B cell (primary cell): Measurements from ENCODE around the gene WIPF1. TPM values are rescaled to one million over a fixed set of nuclear protein-coding genes. Genes with fewer than 3 reads are reported as not detected.

Experiments
- ATAC-seq: fragments of 200-7000 bp; cut with Tn5 transposase; one replicate; pipeline ENCODE4 v1.10.0; 2021; ENCODE audit warnings: low read depth, mild to moderate bottlenecking, moderate number of reproducible peaks, moderate library complexity
- CTCF ChIA-PET: fragments of 350-600 bp; sonication (Branson Sonifier 250); formaldehyde crosslinking; loops from one replicate; lab custom pipeline; 2021; ENCODE audit warnings: antibody characterized with exemption, inconsistent platforms; lab: Charles Lee
- POLR2A ChIA-PET: fragments of 350-600 bp; sonication (Branson Sonifier 250); formaldehyde crosslinking; loops from one replicate; lab custom pipeline; 2021; ENCODE audit warnings: antibody characterized with exemption; lab: Charles Lee
- DNase-seq: peaks from one replicate; pipeline ENCODE4 v3.0.0; 2013
- H2AFZ ChIP-seq: 2 replicates; pipeline ENCODE4 v1.6.1; 2012; ENCODE audit warnings: mild to moderate bottlenecking, low read depth, low read length; ENCODE audit not compliant: insufficient read depth, poor library complexity, severe bottlenecking
- H3K27ac ChIP-seq, 2 donors: 1 replicate in 1 of 2; 2 replicates in 1 of 2; pipeline ENCODE4 v1.5.1; 2012 to 2013; ENCODE audit warnings: low read length in 2 of 2, mild to moderate bottlenecking in 2 of 2, moderate library complexity in 1 of 2
- H3K27me3 ChIP-seq, 4 experiments: fragments of 200-600 bp in 1 of 4; sonication (generic) in 1 of 4; replicated peaks in 1 of 4; 1 replicate in 2 of 4; 2 replicates in 2 of 4; pipeline versions ENCODE4 v1.6.1 to v1.7.0; 2013 to 2016; ENCODE audit warnings: low read length in 3 of 4, mild to moderate bottlenecking in 2 of 4, mixed read lengths in 1 of 4, moderate library complexity in 1 of 4; ENCODE audit not compliant: insufficient read depth in 4 of 4, control insufficient read depth in 3 of 4; ENCODE audit errors: control extremely low read depth in 1 of 4
- H3K36me3 ChIP-seq, 2 experiments: replicated peaks in 1 of 2; 1 replicate in 1 of 2; 2 replicates in 1 of 2; pipeline versions ENCODE4 v1.6.1 to v1.7.1; 2013; ENCODE audit warnings: low read length in 1 of 2; ENCODE audit not compliant: insufficient read depth in 2 of 2, control insufficient read depth in 1 of 2; ENCODE audit errors: control extremely low read depth in 1 of 2, extremely low read depth in 1 of 2
- H3K4me1 ChIP-seq, 2 donors: fragments of 200-600 bp in 1 of 2; sonication (generic) in 1 of 2; 1 replicate in 1 of 2; 2 replicates in 1 of 2; pipeline versions ENCODE4 v1.5.1 to v1.6.1; 2013 to 2017; ENCODE audit warnings: low read length in 2 of 2; ENCODE audit not compliant: control insufficient read depth in 2 of 2, insufficient read depth in 2 of 2
- H3K4me2 ChIP-seq: replicated peaks from 2 replicates; pipeline ENCODE3; 2012; ENCODE audit warnings: mild to moderate bottlenecking, low read depth, low read length; ENCODE audit not compliant: poor library complexity, severe bottlenecking
- H3K4me3 ChIP-seq, 5 experiments: fragments of 200-600 bp in 1 of 5; sonication (generic) in 1 of 5; 1 replicate in 3 of 5; 2 replicates in 2 of 5; pipeline versions ENCODE4 v1.5.1 to v1.7.0; 2011 to 2016; ENCODE audit warnings: low read length in 4 of 5, mild to moderate bottlenecking in 4 of 5, low read depth in 2 of 5, control low read depth in 1 of 5, moderate library complexity in 1 of 5; ENCODE audit not compliant: insufficient read depth in 1 of 5; ENCODE audit errors: control extremely low read depth in 1 of 5, extremely low read depth in 1 of 5
- H3K79me2 ChIP-seq: fragments of 200-600 bp; sonication (generic); one replicate; pipeline ENCODE4 v1.6.0; 2016; ENCODE audit warnings: low read length; ENCODE audit not compliant: control insufficient read depth, insufficient read depth
- H3K9ac ChIP-seq: fragments of 200-600 bp; sonication (generic); 2 replicates; pipeline ENCODE4 v1.6.1; 2017; ENCODE audit warnings: mild to moderate bottlenecking, low read length, moderate library complexity
- H3K9me3 ChIP-seq, 3 donors: one replicate each; pipeline versions ENCODE4 v1.6.1 to v1.7.1; 2013; ENCODE audit warnings: low read length in 2 of 3; ENCODE audit not compliant: control insufficient read depth in 2 of 3, insufficient read depth in 1 of 3; ENCODE audit errors: control extremely low read depth in 1 of 3
- H4K20me1 ChIP-seq: 2 replicates; pipeline ENCODE4 v1.6.0; 2012; ENCODE audit warnings: mild to moderate bottlenecking, low read length; ENCODE audit not compliant: insufficient read depth, control insufficient read depth, poor library complexity, severe bottlenecking
- H3K27ac Mint-ChIP-seq: one replicate; pipeline ENCODE4 v1.8.0; 2021; ENCODE audit warnings: mixed read lengths
- H3K27me3 Mint-ChIP-seq: one replicate; pipeline ENCODE4 v1.8.0; 2021; ENCODE audit warnings: mixed read lengths
- H3K4me1 Mint-ChIP-seq: one replicate; pipeline ENCODE4 v1.8.0; 2021; ENCODE audit warnings: mixed read lengths
- H3K4me3 Mint-ChIP-seq: one replicate; pipeline ENCODE4 v1.8.0; 2021; ENCODE audit warnings: mixed read lengths
- H3K9me3 Mint-ChIP-seq: one replicate; pipeline ENCODE4 v1.8.0; 2022; ENCODE audit warnings: mixed read lengths; ENCODE audit not compliant: insufficient read depth
- EZH2 ChIP-seq: IDR thresholded peaks from 2 replicates; pipeline ENCODE4 v1.6.1; 2012; ENCODE audit warnings: borderline replicate concordance, low read depth, mild to moderate bottlenecking, moderate library complexity, low read length; ENCODE audit not compliant: insufficient read depth, poor library complexity, severe bottlenecking
- WGBS: methylation state at CpG from one replicate; pipeline ENCODE4 v1.1.5; 2013; ENCODE audit warnings: missing lambda C conversion rate; ENCODE audit not compliant: insufficient coverage; 5-methylcytosine and 5-hydroxymethylcytosine counted together
- intact Hi-C: fragments of 100-400 bp; cut with micrococcal nuclease; formaldehyde crosslinking; loops from one replicate; pipeline ENCODE4 v1.10.0; 2022
- polyA plus RNA-seq: library from polyadenylated mRNA; depleted of rRNA; stranded (reverse); fragments of >200 nt; gene quantifications from 2 replicates; pipeline ENCODE4 v1.2.3, GENCODE V29; 2012
- total RNA-seq, 2 donors: library from RNA; stranded (reverse); fragments of 120-200 nt in 1 of 2; gene quantifications; 1 replicate in 1 of 2; 2 replicates in 1 of 2; pipeline versions ENCODE4 v1.2.3 to v1.2.4, GENCODE V29; 2013 to 2022
- TF ChIP-seq, protein P1 (sequence below): fragments of 200-600 bp; IDR thresholded peaks from one replicate; pipeline ENCODE4 v1.8.0; 2022; ENCODE audit warnings: antibody characterized with exemption, mild to moderate bottlenecking

The WIPF1 gene
- total and polyA plus RNA-seq, 2 donors (not counting 1 experiment from before 2014, with no cell fraction given): 137 to 390 TPM

DNA sequence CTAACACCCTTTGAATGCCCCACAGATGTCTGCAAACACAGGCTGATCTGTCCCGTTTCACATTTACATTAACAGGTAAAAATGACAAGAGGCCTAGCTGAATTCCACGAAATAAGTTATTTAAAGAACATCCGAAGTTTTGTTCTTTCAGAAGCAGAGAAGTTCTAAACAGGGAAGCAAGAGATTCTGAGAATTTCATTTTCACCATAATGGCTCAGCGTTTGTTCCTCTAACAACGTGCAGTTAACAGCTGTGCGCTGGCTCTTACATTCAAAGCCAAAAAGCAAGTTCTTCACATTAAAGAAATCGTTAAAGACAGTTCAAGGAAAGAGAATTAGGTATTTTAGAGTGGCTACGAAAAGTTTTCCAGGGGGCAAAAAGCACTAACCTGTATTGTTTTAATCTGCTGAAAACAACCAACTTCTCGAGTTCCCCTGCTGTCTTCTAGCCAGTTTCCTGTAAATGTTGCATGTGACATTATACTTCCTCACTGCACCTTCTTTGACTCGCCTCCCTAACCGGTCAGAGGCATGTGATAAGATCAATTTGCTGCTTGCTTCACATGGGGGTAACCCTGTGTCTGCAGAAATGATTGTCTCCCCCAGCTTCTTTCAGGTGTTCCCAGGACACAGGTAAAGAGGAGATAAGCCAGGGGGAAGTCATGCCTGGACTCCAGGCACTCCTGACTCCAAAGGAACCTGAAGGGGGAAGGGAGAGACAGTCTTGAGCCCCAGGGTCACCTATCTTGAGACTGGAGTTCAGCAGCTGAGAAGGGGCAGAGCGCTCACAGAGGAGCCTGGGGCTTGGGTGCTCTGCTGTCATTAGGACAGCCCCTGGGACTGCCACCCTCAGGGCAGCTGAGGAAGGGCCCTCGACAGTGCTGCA lies 36.8 kb upstream of the WIPF1 start:
- H3K9me3 ChIP-seq: no peaks in the 10 kb centered on the region
- peaks cover 70% of the 10 kb centered on the region for H3K79me2 ChIP-seq
- no peak for TF ChIP-seq EZH2
- TF ChIP-seq, protein P1, sequence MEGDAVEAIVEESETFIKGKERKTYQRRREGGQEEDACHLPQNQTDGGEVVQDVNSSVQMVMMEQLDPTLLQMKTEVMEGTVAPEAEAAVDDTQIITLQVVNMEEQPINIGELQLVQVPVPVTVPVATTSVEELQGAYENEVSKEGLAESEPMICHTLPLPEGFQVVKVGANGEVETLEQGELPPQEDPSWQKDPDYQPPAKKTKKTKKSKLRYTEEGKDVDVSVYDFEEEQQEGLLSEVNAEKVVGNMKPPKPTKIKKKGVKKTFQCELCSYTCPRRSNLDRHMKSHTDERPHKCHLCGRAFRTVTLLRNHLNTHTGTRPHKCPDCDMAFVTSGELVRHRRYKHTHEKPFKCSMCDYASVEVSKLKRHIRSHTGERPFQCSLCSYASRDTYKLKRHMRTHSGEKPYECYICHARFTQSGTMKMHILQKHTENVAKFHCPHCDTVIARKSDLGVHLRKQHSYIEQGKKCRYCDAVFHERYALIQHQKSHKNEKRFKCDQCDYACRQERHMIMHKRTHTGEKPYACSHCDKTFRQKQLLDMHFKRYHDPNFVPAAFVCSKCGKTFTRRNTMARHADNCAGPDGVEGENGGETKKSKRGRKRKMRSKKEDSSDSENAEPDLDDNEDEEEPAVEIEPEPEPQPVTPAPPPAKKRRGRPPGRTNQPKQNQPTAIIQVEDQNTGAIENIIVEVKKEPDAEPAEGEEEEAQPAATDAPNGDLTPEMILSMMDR: peak; percentile 13
- Mint-ChIP-seq H3K27me3 (no peaks in the 10 kb centered on the region), H3K4me3 (peak overlapping the region; percentile 96), H3K9me3 (no peaks in the 10 kb centered on the region), H3K27ac (peak overlapping the region; percentile 92), H3K4me1 (peaks cover 60% of the 10 kb centered on the region)
- peak overlapping the region; percentile 79 for H3K9ac ChIP-seq
- WGBS: 9% methylated on average over 5 of the region's 13 CpGs
- peaks cover 8 to 26% of the 10 kb centered on the region in 2 experiments for H3K36me3 ChIP-seq
- H3K27me3 ChIP-seq: no peaks in the 10 kb centered on the region
- peak overlapping the region; percentile 61 to 99 (median 77) for H3K4me3 ChIP-seq
- ATAC-seq (peak; percentile 83), DNase-seq (peak; percentile 81)
- POLR2A ChIA-PET: interaction anchor here (0.6 to 3.0 kb wide), 5 partner anchors 26 to 49 kb away, joined by 4 to 24 read pairs (median 10); no protein-coding TSS in a partner anchor
- CTCF ChIA-PET: interaction anchor here (0.6 to 6.1 kb wide), 17 partner anchors 9 to 171 kb away, joined by 3 to 37 read pairs (median 5); no protein-coding TSS in a partner anchor
- intact Hi-C loops: loop anchor here (1.0 kb wide), 3 partner anchors 34 to 56 kb away; no protein-coding TSS in a partner anchor
- H3K27ac ChIP-seq: peak overlapping the region; percentile 83 to 87
- peak overlapping the region; percentile 68 for H2AFZ ChIP-seq
- H4K20me1 ChIP-seq: peaks cover 24% of the 10 kb centered on the region
- H3K4me1 ChIP-seq: peaks cover 43 to 49% of the 10 kb centered on the region in 2 donors
- peak overlapping the region; percentile 87 for H3K4me2 ChIP-seq
